ENCODE results near the gene PROSER3. TPM values are rescaled to one million over a fixed set of nuclear protein-coding genes. Genes with fewer than 3 reads are reported as not detected.
A peak's percentile ranks its signal among the peaks of the same experiment; 100 is the strongest.

Gene PROSER3
- total and polyA plus RNA-seq, 9 of the 15 experiments (the other 6 are each of a cell fraction or from before 2014, with no cell fraction given): 1.0 to 39.5 (median 5.1) TPM

DNA sequence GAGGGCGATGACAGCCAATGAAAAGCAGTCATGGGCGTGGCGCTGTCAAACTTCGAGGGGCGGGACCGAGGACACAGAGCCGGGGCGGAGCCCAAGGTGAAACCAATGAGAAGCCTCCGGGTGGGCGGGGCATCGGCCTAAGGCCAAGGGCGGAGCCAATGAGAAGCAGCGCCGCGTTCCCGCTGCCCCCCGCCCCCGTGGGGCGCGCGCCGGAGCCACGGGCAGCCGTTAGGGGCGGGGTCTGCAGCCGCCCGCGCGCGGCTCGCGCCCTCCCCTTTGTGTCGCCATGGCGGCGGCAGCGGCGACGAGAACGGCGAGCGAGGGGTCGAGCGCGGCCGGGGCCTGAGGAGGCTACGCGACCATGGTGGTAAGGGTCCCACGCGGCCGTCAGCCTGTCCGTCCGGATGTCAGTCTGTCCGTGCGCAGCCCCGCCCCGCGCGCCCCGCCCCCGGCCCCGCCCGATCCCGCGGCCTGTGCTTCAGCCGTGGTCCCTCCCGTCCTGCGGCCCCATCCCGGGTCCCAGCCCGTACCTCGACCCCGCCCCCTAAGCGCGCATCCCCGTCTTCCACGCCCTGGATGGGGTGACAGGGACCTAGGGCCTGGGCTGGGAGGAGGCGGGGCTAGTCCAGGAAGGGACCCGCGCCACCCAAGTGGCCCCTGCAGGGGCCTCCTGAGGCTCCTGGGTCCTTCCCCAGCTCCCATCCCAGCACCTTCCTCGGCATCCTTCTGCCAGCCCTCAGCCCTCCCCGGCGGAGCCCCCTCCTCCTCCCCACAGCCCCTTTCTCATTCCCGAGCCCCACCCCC lies 17.5 kb downstream of the PROSER3 start, which contains the start of gene ARHGAP33 (continued):
- no peak for TF ChIP-seq CCAR2 (IDR thresholded peaks at IDR 0.05; ENCODE audit: low read depth, low read length)
- TF ChIP-seq TEAD1 (CRISPR knock-in tag; IDR thresholded peaks at IDR 0.05): no peak
- no peak for TF ChIP-seq FOXJ2 (tag; IDR thresholded peaks at IDR 0.05)
- no peak for TF ChIP-seq BCL6 (CRISPR knock-in tag; IDR thresholded peaks at IDR 0.05)
- TF ChIP-seq NR2C1 (IDR thresholded peaks at IDR 0.05): no peak
- no peak for TF ChIP-seq NR2C1 (tag; IDR thresholded peaks at IDR 0.05)
- no peak for TF ChIP-seq FOXM1 (IDR thresholded peaks at IDR 0.05; ENCODE audit: low read depth)
- no peak for TF ChIP-seq FOXM1 (CRISPR knock-in tag; IDR thresholded peaks at IDR 0.05; ENCODE audit: low read depth)
- TF ChIP-seq ZNF12 (CRISPR knock-in tag; IDR thresholded peaks at IDR 0.05): no peak
- TF ChIP-seq, protein P1, sequence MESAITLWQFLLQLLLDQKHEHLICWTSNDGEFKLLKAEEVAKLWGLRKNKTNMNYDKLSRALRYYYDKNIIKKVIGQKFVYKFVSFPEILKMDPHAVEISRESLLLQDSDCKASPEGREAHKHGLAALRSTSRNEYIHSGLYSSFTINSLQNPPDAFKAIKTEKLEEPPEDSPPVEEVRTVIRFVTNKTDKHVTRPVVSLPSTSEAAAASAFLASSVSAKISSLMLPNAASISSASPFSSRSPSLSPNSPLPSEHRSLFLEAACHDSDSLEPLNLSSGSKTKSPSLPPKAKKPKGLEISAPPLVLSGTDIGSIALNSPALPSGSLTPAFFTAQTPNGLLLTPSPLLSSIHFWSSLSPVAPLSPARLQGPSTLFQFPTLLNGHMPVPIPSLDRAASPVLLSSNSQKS (CRISPR knock-in tag; IDR thresholded peaks at IDR 0.05): no peak
- TF ChIP-seq, protein P2, sequence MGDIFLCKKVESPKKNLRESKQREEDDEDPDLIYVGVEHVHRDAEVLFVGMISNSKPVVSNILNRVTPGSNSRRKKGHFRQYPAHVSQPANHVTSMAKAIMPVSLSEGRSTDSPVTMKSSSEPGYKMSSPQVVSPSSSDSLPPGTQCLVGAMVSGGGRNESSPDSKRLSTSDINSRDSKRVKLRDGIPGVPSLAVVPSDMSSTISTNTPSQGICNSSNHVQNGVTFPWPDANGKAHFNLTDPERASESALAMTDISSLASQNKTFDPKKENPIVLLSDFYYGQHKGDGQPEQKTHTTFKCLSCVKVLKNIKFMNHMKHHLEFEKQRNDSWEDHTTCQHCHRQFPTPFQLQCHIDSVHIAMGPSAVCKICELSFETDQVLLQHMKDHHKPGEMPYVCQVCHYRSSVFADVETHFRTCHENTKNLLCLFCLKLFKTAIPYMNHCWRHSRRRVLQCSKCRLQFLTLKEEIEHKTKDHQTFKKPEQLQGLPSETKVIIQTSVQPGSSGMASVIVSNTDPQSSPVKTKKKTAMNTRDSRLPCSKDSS (IDR thresholded peaks at IDR 0.05; ENCODE audit: low read depth, partially characterized antibody): no peak
- no peak for TF ChIP-seq ZNF232 (CRISPR knock-in tag; IDR thresholded peaks at IDR 0.05)
- TF ChIP-seq RBM17 (IDR thresholded peaks at IDR 0.05; ENCODE audit: borderline replicate concordance, low read depth, low read length): no peak
- no peak for TF ChIP-seq PHF21A (IDR thresholded peaks at IDR 0.05; ENCODE audit: borderline replicate concordance, low read depth)
- no peak for TF ChIP-seq ZNF143 (CRISPR knock-in tag; IDR thresholded peaks at IDR 0.05)
- no peak for TF ChIP-seq JUND (IDR thresholded peaks at IDR 0.05; ENCODE audit: borderline replicate concordance, low read depth, low read length)
- no peak for TF ChIP-seq JUND (tag; IDR thresholded peaks at IDR 0.05; ENCODE audit: borderline replicate concordance, low read depth, low read length)
- TF ChIP-seq, protein P3, sequence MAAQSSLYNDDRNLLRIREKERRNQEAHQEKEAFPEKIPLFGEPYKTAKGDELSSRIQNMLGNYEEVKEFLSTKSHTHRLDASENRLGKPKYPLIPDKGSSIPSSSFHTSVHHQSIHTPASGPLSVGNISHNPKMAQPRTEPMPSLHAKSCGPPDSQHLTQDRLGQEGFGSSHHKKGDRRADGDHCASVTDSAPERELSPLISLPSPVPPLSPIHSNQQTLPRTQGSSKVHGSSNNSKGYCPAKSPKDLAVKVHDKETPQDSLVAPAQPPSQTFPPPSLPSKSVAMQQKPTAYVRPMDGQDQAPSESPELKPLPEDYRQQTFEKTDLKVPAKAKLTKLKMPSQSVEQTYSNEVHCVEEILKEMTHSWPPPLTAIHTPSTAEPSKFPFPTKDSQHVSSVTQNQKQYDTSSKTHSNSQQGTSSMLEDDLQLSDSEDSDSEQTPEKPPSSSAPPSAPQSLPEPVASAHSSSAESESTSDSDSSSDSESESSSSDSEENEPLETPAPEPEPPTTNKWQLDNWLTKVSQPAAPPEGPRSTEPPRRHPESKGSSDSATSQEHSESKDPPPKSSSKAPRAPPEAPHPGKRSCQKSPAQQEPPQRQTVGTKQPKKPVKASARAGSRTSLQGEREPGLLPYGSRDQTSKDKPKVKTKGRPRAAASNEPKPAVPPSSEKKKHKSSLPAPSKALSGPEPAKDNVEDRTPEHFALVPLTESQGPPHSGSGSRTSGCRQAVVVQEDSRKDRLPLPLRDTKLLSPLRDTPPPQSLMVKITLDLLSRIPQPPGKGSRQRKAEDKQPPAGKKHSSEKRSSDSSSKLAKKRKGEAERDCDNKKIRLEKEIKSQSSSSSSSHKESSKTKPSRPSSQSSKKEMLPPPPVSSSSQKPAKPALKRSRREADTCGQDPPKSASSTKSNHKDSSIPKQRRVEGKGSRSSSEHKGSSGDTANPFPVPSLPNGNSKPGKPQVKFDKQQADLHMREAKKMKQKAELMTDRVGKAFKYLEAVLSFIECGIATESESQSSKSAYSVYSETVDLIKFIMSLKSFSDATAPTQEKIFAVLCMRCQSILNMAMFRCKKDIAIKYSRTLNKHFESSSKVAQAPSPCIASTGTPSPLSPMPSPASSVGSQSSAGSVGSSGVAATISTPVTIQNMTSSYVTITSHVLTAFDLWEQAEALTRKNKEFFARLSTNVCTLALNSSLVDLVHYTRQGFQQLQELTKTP (IDR thresholded peaks at IDR 0.05; ENCODE audit: low read depth in 1 of 2, partially characterized antibody in 2 of 2): no peak
- peak; percentile 91 for TF ChIP-seq CTBP1 (IDR thresholded peaks at IDR 0.05; ENCODE audit: borderline replicate concordance)
- TF ChIP-seq NRF1 (conservative IDR thresholded peaks at IDR 0.05 in 1 of 2, IDR thresholded peaks at IDR 0.05 in 1 of 2): peak; percentile 76 to 78
- TF ChIP-seq E2F3 (CRISPR knock-in tag; IDR thresholded peaks at IDR 0.05): no peak

Measured in K562 (cell line).